GM12872 (cell line): ENCODE results near the gene NFE2L3.

Experiments
- TF ChIP-seq, protein P1 (sequence below): IDR thresholded peaks from 3 replicates; pipeline ENCODE4 v1.5.1; 2011; ENCODE audit warnings: low read depth, mild to moderate bottlenecking, low read length, moderate library complexity; ENCODE audit not compliant: insufficient read depth

NFE2L3 gene

DNA sequence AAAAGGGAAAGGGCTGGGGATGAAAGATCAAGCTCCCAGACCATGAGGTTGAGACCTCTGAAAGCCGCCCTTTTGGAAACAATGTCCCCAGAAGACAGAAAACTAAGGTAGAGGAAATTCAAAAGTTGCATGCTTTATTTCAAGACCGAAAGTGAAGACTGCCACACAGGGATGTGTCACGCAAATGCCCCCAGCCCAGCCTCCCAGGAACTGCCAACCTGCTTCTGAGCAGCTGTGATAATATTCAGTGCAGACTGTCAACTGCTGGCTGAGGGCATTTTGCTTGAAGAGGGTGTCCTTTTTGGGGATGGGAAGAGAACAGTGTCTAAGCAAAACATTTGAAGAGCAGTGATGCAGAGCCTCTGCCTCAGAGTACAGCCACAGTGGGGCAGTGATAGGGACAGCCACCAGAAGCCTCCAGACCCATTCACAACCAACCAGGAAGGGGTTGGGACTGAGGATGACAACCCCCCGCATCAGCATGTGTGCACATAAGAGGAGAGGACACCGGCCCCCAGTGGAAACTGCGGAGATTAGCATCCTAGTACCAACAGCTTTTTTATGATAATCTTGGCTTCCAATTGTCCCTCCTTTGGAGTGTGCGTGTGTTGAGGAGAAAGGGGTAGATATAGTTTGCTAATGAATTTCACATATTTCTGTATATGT, 34.7 kb upstream of the NFE2L3 start:
- TF ChIP-seq, protein P1, sequence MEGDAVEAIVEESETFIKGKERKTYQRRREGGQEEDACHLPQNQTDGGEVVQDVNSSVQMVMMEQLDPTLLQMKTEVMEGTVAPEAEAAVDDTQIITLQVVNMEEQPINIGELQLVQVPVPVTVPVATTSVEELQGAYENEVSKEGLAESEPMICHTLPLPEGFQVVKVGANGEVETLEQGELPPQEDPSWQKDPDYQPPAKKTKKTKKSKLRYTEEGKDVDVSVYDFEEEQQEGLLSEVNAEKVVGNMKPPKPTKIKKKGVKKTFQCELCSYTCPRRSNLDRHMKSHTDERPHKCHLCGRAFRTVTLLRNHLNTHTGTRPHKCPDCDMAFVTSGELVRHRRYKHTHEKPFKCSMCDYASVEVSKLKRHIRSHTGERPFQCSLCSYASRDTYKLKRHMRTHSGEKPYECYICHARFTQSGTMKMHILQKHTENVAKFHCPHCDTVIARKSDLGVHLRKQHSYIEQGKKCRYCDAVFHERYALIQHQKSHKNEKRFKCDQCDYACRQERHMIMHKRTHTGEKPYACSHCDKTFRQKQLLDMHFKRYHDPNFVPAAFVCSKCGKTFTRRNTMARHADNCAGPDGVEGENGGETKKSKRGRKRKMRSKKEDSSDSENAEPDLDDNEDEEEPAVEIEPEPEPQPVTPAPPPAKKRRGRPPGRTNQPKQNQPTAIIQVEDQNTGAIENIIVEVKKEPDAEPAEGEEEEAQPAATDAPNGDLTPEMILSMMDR = no peak

DNA sequence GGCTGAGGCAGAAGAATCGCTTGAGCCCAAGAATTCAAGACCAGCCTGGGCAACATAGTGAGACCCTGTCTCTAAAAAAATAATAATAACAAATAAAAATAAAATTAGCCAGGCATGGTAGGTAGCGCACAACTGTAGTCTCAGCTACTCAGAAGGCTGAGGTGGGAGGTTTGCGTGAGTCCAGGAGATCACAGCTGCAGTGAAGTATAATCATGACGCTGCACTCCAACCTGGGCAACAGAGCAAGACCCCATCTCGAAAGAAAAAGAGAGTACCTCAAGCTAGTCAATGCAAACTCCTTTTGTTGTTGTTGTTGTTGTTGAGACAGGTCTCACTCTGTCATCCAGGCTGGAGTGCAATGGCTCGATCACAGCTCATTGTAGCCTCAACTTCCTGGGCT, 34.0 kb upstream of the NFE2L3 start:
- TF ChIP-seq, protein P1 = no peak

DNA sequence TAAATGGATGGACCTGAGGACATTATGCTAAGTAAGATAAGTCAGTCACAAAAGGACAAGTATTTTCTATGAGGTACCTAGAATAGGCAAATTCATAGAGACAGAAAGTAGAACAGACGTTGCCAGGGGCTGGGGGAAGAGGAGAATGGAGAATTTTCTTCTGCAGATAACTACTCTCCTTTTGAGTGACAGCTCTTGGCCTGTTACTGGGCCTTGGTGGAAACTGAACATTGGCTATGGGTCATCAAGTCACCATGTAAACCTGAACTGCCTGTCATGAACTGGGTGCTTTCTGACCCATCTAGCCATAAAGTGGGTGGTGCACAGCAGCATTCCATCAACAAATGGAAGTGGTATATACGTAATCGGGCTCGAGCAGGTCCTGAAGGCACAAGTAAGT, 29.3 kb upstream of the NFE2L3 start:
- TF ChIP-seq, protein P1 = no peak

DNA sequence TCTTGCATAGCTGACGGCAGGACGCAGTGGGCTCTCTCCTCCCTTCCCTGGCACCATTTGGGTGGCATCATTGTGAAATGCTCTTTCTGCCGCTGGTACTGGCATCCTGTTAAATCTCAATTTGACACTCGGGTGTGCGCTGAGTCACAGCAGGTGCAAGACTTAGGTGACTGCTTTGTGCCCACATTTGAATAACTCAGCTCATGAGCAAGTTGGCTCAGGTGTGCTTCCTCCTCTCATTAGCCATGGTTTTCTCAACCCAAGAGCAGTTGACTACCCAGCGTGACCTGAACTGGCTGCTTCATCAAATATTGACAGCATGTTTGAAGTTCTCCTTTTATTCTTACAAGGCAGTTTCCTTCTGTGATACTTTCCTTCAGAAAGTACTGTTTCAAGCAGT, 24.6 kb upstream of the NFE2L3 start:
- TF ChIP-seq, protein P1 = no peak

DNA sequence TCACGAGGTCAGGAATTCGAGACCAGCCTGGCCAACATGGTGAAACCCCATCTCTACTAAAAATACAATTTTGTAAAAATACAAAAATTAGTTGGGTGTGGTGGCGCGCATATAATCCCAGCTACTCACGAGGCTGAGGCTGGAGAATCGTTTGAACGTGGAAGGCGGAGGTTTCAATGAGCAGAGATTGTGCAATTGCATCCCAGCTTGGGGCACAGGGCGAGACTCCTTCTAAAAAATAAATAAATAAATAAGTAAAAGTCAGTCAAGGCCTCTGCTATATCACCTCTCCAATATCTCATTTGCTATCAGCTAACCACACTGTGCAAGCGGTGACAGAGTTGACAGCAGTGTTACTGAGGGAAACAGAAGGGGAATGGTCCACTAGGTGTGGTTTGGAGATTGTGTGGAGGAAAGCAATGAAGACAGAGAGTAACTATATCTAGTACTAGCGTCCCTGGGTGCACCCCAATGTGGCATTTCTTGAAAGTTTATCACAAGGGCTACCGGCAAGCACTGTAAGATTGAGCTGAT, 20.9 kb upstream of the NFE2L3 start:
- TF ChIP-seq, protein P1 = no peak

DNA sequence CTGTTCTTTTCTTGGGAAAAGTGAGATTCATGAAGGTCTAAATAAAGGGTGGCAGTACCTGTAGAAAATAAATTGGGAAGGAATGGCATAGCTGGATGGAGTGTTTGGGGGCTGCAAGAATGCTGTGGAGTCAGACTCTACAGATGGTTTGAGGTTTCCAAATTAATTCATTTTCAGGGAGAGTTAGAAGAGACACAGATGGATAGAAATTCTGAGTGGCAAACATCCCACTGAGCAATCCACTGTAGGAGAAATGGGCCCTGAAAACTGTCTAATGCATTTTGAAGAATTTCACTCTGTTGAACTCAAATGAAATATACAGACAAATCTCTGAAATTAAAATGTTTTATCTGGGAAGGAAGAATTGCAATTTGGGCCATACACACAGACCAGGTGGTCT, 16.9 kb upstream of the NFE2L3 start:
- TF ChIP-seq, protein P1 = no peak

DNA sequence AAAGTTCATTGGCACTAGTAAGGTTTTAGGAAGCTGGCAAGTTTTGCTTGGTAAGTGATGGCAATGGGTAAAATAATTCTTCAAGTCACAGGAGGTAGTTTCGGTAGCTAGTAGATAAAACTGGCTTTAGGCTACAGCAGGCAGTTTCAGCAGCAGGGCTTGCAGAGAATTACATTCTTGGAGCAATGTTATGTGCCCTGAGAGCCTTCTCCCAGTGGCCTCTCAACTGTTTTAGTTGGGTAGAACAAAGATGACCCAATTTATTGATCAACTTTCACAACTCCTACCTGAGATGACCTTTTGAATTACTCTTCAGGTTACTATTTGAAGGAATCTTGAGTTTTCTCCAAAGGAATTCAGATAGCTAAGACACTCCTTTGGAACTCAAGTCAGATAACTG, 16.4 kb upstream of the NFE2L3 start:
- TF ChIP-seq, protein P1 = no peak
